CD4-positive, alpha-beta T cell (primary cell): ENCODE measurements around the gene CCNJL. TPM values are rescaled to one million over a fixed set of nuclear protein-coding genes. Genes with fewer than 3 reads are reported as not detected.

Source experiments
- ATAC-seq: fragments of 200-7000 bp; cut with Tn5 transposase; one replicate; pipeline ENCODE4 v1.10.0; 2022; ENCODE audit warnings: mild to moderate bottlenecking; ENCODE audit not compliant: poor library complexity
- CTCF ChIA-PET: fragments of 350-600 bp; sonication (Branson Sonifier 250); formaldehyde crosslinking; loops from one replicate; lab custom pipeline; 2021; ENCODE audit warnings: antibody characterized with exemption, inconsistent platforms; lab: Charles Lee
- POLR2A ChIA-PET: fragments of 350-600 bp; sonication (Branson Sonifier 250); formaldehyde crosslinking; loops from one replicate; lab custom pipeline; 2021; ENCODE audit warnings: antibody characterized with exemption, inconsistent platforms; lab: Charles Lee
- DNase-seq, 14 experiments: peaks; one replicate each; pipeline ENCODE4 v3.0.0-alpha.2; 2013 to 2020; ENCODE audit warnings: mixed read lengths in 2 of 14
- H3K27ac ChIP-seq, 2 donors: one replicate each; pipeline versions ENCODE4 v1.5.1 to v1.7.0; 2013; ENCODE audit warnings: low read length in 2 of 2, low read depth in 1 of 2, mild to moderate bottlenecking in 1 of 2
- H3K27me3 ChIP-seq, 2 experiments: 1 replicate in 1 of 2; 2 replicates in 1 of 2; pipeline versions ENCODE4 v1.6.1 to v1.7.0; 2013; ENCODE audit warnings: low read length in 2 of 2, control low read depth in 1 of 2, mild to moderate bottlenecking in 1 of 2, moderate library complexity in 1 of 2; ENCODE audit not compliant: insufficient read depth in 2 of 2, control insufficient read depth in 1 of 2
- H3K36me3 ChIP-seq: one replicate; pipeline ENCODE4 v1.6.1; 2013; ENCODE audit warnings: low read length, control low read depth; ENCODE audit not compliant: insufficient read depth
- H3K4me1 ChIP-seq: one replicate; pipeline ENCODE4 v1.6.1; 2013; ENCODE audit warnings: low read length, control low read depth; ENCODE audit not compliant: insufficient read depth
- H3K4me3 ChIP-seq: one replicate; pipeline ENCODE4 v1.5.1; 2013; ENCODE audit warnings: mild to moderate bottlenecking, low read length, moderate library complexity
- H3K9me3 ChIP-seq, 2 experiments: 1 replicate in 1 of 2; 2 replicates in 1 of 2; pipeline versions ENCODE4 v1.6.1 to v1.7.0; 2013; ENCODE audit warnings: low read length in 2 of 2, mild to moderate bottlenecking in 2 of 2, control low read depth in 1 of 2, moderate library complexity in 1 of 2; ENCODE audit not compliant: control insufficient read depth in 1 of 2, insufficient read depth in 1 of 2
- H3K27ac Mint-ChIP-seq: one replicate; pipeline ENCODE4 v1.8.0; 2020; ENCODE audit warnings: mixed read lengths
- H3K27me3 Mint-ChIP-seq: one replicate; pipeline ENCODE4 v1.8.0; 2021; ENCODE audit warnings: mixed read lengths
- H3K36me3 Mint-ChIP-seq: one replicate; pipeline ENCODE4 v1.8.0; 2021; ENCODE audit warnings: low read depth, mixed read lengths
- H3K4me1 Mint-ChIP-seq: one replicate; pipeline ENCODE4 v1.8.0; 2021; ENCODE audit warnings: low read depth, mixed read lengths
- H3K4me3 Mint-ChIP-seq: one replicate; pipeline ENCODE4 v1.8.0; 2020; ENCODE audit warnings: mild to moderate bottlenecking, mixed read lengths
- H3K9me3 Mint-ChIP-seq: one replicate; pipeline ENCODE4 v1.8.0; 2020; ENCODE audit warnings: mixed read lengths
- CTCF ChIP-seq: fragments of 200-600 bp; IDR thresholded peaks from one replicate; pipeline ENCODE4 v1.8.0; 2022; ENCODE audit warnings: antibody characterized with exemption, mild to moderate bottlenecking
- intact Hi-C, 2 experiments: fragments of 100-400 bp; cut with DNase I in 1 of 2; cut with micrococcal nuclease in 1 of 2; formaldehyde crosslinking; loops; one replicate each; pipeline versions ENCODE4 v1.15.1 to v1.9.0; 2023 to 2025; cut with DNase I, micrococcal nuclease
- total RNA-seq, 174 experiments: library from RNA in 2 of 174; stranded (reverse) in 2 of 174; gene quantifications; one replicate each; pipeline ENCODE4 v1.2.3 and lab custom pipeline; 2021 to 2026

CCNJL gene
- total RNA-seq, 2 experiments from 2014 or later: not detected

- no peak overlapping the region for H3K4me3 Mint-ChIP-seq
- ATAC-seq (no peak), DNase-seq (no peak)
- no peak overlapping the region for H3K27ac Mint-ChIP-seq
- intact Hi-C loops: no loop called here
- no peak overlapping the region for H3K27ac ChIP-seq
- no peaks in the 10 kb centered on the region for H3K4me1 Mint-ChIP-seq
- no peak for TF ChIP-seq CTCF
- POLR2A ChIA-PET: no interaction called here
- CTCF ChIA-PET: no interaction called here
- no peaks in the 10 kb centered on the region for H3K4me1 ChIP-seq
- H3K9me3 Mint-ChIP-seq: no peaks in the 10 kb centered on the region
- H3K36me3 ChIP-seq: no peaks in the 10 kb centered on the region
- no peaks in the 10 kb centered on the region for H3K9me3 ChIP-seq
- H3K27me3 ChIP-seq: no peaks in the 10 kb centered on the region
- no peak overlapping the region for H3K4me3 ChIP-seq
- no peaks in the 10 kb centered on the region for H3K36me3 Mint-ChIP-seq
- no peaks in the 10 kb centered on the region for H3K27me3 Mint-ChIP-seq
These were observed 28.0 kb downstream of the CCNJL start for GRCh38 chr5:160284291-160284873.

- no peak for TF ChIP-seq CTCF
- no peaks in the 10 kb centered on the region for H3K9me3 Mint-ChIP-seq
- Histone ChIP-seq H3K27ac (no peak overlapping the region), H3K4me1 (no peaks in the 10 kb centered on the region), H3K4me3 (no peak overlapping the region), H3K9me3 (no peaks in the 10 kb centered on the region), H3K27me3 (no peaks in the 10 kb centered on the region), H3K36me3 (no peaks in the 10 kb centered on the region)
- no peak overlapping the region for H3K27ac Mint-ChIP-seq
- ChIA-PET POLR2A (no interaction called here), CTCF (no interaction called here)
- intact Hi-C loops: no loop called here
- no peaks in the 10 kb centered on the region for H3K27me3 Mint-ChIP-seq
- ATAC-seq: no peak
- no peaks in the 10 kb centered on the region for H3K36me3 Mint-ChIP-seq
- no peaks in the 10 kb centered on the region for H3K4me1 Mint-ChIP-seq
- no peak for DNase-seq
- no peak overlapping the region for H3K4me3 Mint-ChIP-seq
These were observed 31.1 kb downstream of the CCNJL start for GRCh38 chr5:160281275-160281674.

- POLR2A ChIA-PET: no interaction called here
- Mint-ChIP-seq H3K27ac (no peak overlapping the region), H3K27me3 (no peaks in the 10 kb centered on the region), H3K9me3 (no peaks in the 10 kb centered on the region), H3K36me3 (no peaks in the 10 kb centered on the region), H3K4me1 (no peaks in the 10 kb centered on the region), H3K4me3 (no peak overlapping the region)
- intact Hi-C loops: no loop called here
- no peak for ATAC-seq
- no peaks in the 10 kb centered on the region for H3K36me3 ChIP-seq
- CTCF ChIA-PET: no interaction called here
- no peak for TF ChIP-seq CTCF
- H3K9me3 ChIP-seq: no peaks in the 10 kb centered on the region
- H3K27me3 ChIP-seq: no peaks in the 10 kb centered on the region
- no peaks in the 10 kb centered on the region for H3K4me1 ChIP-seq
- H3K4me3 ChIP-seq: no peak overlapping the region
- DNase-seq: no peak
- no peak overlapping the region for H3K27ac ChIP-seq
These were observed 31.8 kb downstream of the CCNJL start for GRCh38 chr5:160280384-160281095.
